GM12891 (cell line): ENCODE measurements around the gene XPC. TPM values are rescaled to one million over a fixed set of nuclear protein-coding genes. Genes with fewer than 3 reads are reported as not detected.
A peak's percentile ranks its signal among the peaks of the same experiment; 100 is the strongest.
"Not testable (repeated sequence)": the region's sequence is repeated elsewhere in the genome, so short reads cannot be mapped to it uniquely, and the experiment has no call there.

Source experiments
- DNase-seq: peaks from one replicate; pipeline ENCODE4 v3.0.0; 2011; ENCODE audit warnings: low spot score; ENCODE audit not compliant: insufficient read length
- FAIRE-seq: peaks from 2 replicates; lab custom pipeline; 2011; peaks lifted over from hg19 to GRCh38; lab: Jason Lieb, UNC
- PAX5 ChIP-seq: IDR thresholded peaks from 2 replicates; pipeline ENCODE4 v1.6.1; 2011; ENCODE audit warnings: low read length, moderate library complexity, mild to moderate bottlenecking; ENCODE audit not compliant: insufficient read depth, severe bottlenecking
- POLR2A ChIP-seq: IDR thresholded peaks from 2 replicates; pipeline ENCODE4 v1.6.1; 2011; ENCODE audit warnings: low read depth, low read length, control low read depth
- POLR2AphosphoS5 ChIP-seq: IDR thresholded peaks from 2 replicates; pipeline ENCODE4 v1.6.1; 2011; ENCODE audit warnings: low read depth, low read length, control low read depth
- POU2F2 ChIP-seq: IDR thresholded peaks from 2 replicates; pipeline ENCODE4 v1.6.1; 2011; ENCODE audit warnings: low read depth, mild to moderate bottlenecking, control low read depth, low read length, moderate library complexity
- SPI1 ChIP-seq: IDR thresholded peaks from 2 replicates; pipeline ENCODE4 v1.6.1; 2011; ENCODE audit warnings: low read depth, low read length, control low read depth
- TAF1 ChIP-seq: IDR thresholded peaks from 2 replicates; pipeline ENCODE4 v1.6.1; 2011; ENCODE audit warnings: low read depth, low read length, control low read depth
- polyA plus RNA-seq: library from polyadenylated mRNA; unstranded; fragments of >200 nt; gene quantifications from one replicate; pipeline ENCODE4 v1.2.1, GENCODE V29; 2012; ENCODE audit warnings: low read depth, missing spikeins, inconsistent platforms; ENCODE audit not compliant: missing spikeins

XPC gene
- polyA plus RNA-seq = 23.6 TPM

DNA sequence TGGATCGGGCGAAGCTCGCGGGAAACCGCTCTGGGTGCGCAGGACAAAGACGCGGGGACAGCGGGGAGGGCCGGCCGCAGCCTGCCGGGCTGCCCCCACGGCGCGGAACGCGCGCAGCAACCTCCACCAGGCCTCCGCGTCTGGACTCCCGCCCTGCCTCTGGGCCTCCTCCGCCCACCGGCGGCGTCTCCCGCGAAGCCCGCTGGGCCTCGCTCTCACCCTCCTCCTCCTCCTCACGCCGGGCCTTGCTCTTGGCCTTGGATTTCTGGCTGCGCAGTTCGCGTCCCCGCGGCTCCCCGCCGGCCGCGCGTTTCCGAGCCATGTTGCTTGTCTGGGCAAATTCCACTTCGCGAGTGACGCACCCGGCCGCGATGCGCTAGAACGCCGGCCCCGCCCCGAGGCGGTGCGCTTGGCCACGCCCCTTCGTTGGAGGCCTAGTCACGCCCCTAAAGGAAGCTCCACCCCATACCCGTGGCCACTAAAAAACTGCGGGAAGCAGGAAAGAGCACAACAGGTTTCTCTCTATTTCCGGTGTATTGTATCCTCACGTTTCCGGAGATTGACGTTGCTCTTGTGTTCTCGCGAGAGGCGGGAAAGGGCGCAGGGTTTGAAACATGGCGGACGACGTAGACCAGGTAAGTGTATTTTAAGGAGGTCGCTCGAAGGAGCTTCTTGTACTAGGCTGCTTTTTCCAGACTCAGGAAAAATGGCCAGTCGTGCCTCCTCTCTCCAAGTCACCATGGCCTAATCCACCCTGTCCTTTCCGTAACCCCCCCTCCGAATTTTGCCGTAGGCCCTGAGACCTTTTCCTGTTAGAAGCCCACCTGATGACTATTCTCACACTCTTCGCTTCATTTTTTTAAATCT is at the start of gene XPC, which contains the start of gene LSM3:
TSS of gene XPC (minus strand) at position 355 of the 867 bp plus-strand sequence. CDS start at position 322, 33 bp downstream.
TSS of gene LSM3 (plus strand) at position 571 of the 867 bp plus-strand sequence. CDS start at position 615, 44 bp downstream.
- TF ChIP-seq POLR2AphosphoS5 (peak; percentile 85), POLR2A (peak; percentile 83), SPI1 (no peak), PAX5 (no peak), POU2F2 (peak; percentile 58), TAF1 (peak; percentile 71)
- FAIRE-seq = peak; percentile 98

GRCh38 chr3:14227856-14228255 is 49.5 kb upstream of the XPC start:
- DNase-seq = no peak
- TF ChIP-seq POLR2AphosphoS5 (no peak), POU2F2 (no peak), POLR2A (no peak), SPI1 (no peak), PAX5 (no peak), TAF1 (no peak)
- no peak for FAIRE-seq

More for the DNA sequence above, at the start of gene XPC, which contains the start of gene LSM3:
- peak; percentile 73 for DNase-seq

DNA sequence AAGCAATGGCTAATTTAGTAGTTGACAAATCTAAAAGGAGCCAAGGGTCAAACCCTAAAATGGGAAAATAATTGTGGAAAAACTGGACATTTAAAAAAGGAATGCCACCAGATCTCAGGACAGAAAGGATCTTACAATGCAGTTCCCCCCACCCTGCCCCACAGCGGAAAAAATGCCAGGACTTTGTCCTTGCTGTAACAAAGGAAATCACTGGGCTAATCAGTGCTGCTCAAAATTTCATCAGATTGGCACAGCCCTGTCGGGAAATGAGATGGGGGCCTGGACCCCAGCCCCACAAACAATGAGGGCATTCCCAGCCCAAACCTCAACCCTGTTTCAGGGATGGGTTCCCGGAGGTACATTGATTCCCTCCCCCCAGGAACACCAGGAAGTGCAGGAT is 48.0 kb upstream of the XPC start:
- DNase-seq, FAIRE-seq: not testable (repeated sequence)

DNA sequence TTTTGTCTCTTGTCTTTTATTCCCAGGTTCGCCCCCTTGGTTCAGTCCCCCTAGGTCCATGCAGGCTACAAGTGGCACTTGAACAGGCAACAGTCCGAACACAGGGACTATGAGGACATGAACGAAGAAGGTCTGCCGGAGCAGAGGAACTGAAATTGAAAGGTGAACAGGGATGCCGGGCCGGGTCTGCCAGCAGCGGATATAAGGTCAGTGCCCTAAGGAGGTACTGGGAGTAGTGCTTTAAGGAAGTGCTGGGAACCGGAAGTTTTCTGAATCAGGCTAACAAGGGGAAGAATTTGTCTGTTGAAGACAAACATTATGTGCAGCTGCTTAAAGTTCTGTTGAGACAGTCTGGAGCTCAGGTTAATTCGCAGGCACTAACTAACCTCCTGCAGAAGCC is 47.0 kb upstream of the XPC start:
- DNase-seq = no peak
- no peak for FAIRE-seq
- TF ChIP-seq SPI1 = peak; percentile 65
- no peak for TF ChIP-seq POU2F2

DNA sequence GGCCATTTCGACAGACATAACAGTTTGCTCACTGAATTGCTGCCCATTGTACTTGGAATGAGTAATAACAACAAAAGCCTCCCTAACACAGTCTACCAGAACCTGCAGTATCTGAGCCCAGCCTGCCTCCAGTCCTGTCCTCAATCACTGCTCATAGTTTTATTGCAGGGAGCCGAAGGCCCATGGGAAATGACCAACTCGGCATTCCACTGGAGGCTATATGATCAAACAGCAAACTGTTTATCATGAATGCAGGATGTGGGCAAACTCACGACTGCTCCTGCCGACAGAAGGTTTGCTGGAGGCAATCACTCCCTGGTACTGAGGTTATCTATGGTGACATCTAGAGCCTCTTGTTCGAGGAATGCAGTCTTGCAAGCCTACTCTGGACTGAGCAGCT is 46.5 kb upstream of the XPC start:
- FAIRE-seq = no peak
- TF ChIP-seq POLR2AphosphoS5 (no peak), POU2F2 (no peak), POLR2A (no peak), PAX5 (no peak), SPI1 (no peak), TAF1 (no peak)
- DNase-seq = no peak

GRCh38 chr3:14223595-14223994 is 45.2 kb upstream of the XPC start:
- TF ChIP-seq POLR2A (no peak), SPI1 (no peak), PAX5 (no peak), POU2F2 (no peak), POLR2AphosphoS5 (no peak), TAF1 (no peak)
- FAIRE-seq (no peak), DNase-seq (no peak)

DNA sequence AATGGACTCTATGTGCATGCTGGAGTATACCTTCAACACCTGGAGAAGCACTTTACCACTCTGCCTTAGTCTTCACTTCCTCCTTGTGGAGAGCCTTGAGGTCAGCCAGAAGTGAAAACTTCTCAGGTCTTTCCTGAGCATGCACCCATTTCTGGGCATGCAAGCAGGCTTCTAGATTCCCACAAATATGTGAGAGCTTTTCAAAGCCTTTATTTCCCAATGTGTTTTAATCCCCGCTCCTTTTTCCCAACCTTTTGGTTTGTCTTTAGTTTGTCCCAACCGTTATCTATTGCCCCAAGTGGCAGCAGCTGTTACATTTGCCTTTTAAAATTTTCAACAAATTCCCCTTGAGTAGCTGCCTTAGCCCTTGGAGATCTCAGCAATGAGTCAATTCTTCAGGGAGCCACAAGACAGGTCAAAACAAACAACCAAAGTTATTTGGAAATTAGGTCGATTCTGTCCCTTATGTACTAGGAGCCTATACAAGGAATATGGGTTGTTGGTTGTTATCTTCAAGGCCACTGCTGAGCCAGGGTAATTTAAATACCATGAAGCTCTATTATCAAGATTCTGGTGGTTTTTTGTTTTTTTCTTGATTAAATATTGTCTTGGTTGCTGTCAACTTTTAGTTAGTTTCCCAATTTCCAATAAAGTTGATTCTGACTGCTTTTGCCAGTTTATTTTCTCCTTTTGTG is 44.6 kb upstream of the XPC start:
- no peak for FAIRE-seq
- TF ChIP-seq PAX5 (no peak), SPI1 (peak; percentile 80), TAF1 (no peak), POLR2A (no peak), POLR2AphosphoS5 (no peak)
- no peak for DNase-seq

DNA sequence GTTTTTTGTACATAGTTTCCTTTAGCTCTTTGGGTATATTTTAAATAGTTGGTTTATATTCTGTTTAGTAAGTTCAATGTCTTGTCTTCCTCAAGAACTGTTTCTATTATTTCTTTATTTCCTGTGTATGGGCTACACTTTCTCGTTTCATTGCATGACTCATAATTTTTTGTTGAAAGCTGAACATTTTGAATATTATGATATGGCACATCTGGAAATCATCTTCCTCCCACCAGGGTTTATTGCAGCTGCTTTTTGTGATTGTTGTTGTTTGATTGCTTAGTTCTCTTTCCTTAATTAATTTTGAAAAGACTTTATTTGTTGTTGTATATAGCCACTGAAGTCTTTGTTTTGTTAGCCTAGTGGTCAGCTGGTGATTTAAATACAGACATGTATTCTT is 44.1 kb upstream of the XPC start:
- TF ChIP-seq POLR2A (no peak), PAX5 (no peak), POU2F2 (no peak), TAF1 (no peak), POLR2AphosphoS5 (no peak), SPI1 (no peak)
- no peak for FAIRE-seq
- no peak for DNase-seq

DNA sequence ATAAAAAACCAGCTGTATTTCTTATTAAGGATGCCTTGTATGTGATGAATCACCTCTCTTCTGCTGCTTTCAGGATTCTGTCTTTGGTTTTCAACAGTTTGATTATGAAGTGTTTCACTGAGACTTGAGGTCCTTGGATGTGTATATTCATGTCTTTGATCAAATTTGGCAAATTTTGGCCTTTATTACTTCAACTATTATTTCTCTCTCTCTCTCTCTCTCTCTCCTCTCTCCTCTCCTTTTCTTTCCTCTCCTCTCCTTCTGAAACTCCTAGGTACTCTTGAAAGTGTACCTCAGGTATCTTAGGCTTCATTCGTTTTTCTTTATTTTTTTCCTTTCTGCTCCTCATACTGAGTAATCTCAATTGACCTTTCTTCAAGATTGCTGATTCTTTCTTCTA is 43.5 kb upstream of the XPC start:
- no peak for FAIRE-seq
- TF ChIP-seq POU2F2 (no peak), SPI1 (no peak), POLR2AphosphoS5 (no peak), PAX5 (no peak), POLR2A (no peak)
- no peak for DNase-seq

GRCh38 chr3:14220933-14221332 is 42.5 kb upstream of the XPC start:
- FAIRE-seq = no peak
- no peak for TF ChIP-seq SPI1
- TF ChIP-seq POLR2A = no peak
- DNase-seq = no peak

DNA sequence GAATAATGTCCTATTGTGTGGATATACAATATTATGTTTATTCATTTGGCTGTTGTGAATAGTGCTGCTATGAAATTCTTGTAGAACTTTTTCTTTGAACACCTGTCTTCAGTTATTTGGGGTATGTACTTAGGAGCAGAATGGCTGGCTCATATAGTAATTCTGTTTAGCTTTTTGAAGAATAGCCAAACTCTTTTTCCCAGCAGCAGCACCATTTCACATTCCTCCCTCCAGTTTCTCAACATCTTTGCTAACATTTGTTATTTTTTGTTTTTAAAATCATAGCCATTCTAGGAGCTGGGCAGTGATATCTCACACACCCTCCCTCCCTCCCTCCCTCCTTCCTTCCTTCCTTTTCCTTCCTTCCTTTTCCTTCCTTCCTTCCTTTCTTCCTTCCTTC is 40.0 kb upstream of the XPC start:
- FAIRE-seq (no peak), DNase-seq (no peak)
- TF ChIP-seq SPI1 (no peak), TAF1 (no peak), POLR2A (no peak), POU2F2 (no peak), PAX5 (no peak), POLR2AphosphoS5 (no peak)
